Activated CD4-positive, alpha-beta memory T cell treated with anti-CD3 and anti-CD28 coated beads for 36 hours (primary cell): ENCODE measurements around the gene SPI1. TPM values are rescaled to one million over a fixed set of nuclear protein-coding genes. Genes with fewer than 3 reads are reported as not detected.

Source experiments
- CTCF ChIA-PET: fragments of 350-600 bp; sonication (Branson Sonifier 250); formaldehyde crosslinking; loops from one replicate; lab custom pipeline; 2021; ENCODE audit warnings: antibody characterized with exemption, inconsistent platforms; lab: Charles Lee
- POLR2A ChIA-PET: fragments of 350-600 bp; sonication (Branson Sonifier 250); formaldehyde crosslinking; loops from one replicate; lab custom pipeline; 2021; ENCODE audit warnings: antibody characterized with exemption; lab: Charles Lee
- DNase-seq: peaks from one replicate; pipeline ENCODE4 v3.0.0-alpha.2; 2020
- H3K27ac Mint-ChIP-seq: one replicate; pipeline ENCODE4 v1.8.0; 2021; ENCODE audit warnings: mixed read lengths
- H3K27me3 Mint-ChIP-seq: one replicate; pipeline ENCODE4 v1.8.0; 2021; ENCODE audit warnings: mixed read lengths
- H3K36me3 Mint-ChIP-seq: one replicate; pipeline ENCODE4 v1.8.0; 2021; ENCODE audit warnings: mixed read lengths
- H3K4me1 Mint-ChIP-seq: one replicate; pipeline ENCODE4 v1.8.0; 2021; ENCODE audit warnings: low read depth, mixed read lengths
- H3K4me3 Mint-ChIP-seq: one replicate; pipeline ENCODE4 v1.8.0; 2021; ENCODE audit warnings: mild to moderate bottlenecking, mixed read lengths
- H3K9me3 Mint-ChIP-seq: one replicate; pipeline ENCODE4 v1.8.0; 2021; ENCODE audit warnings: mixed read lengths
- intact Hi-C: fragments of 100-400 bp; cut with micrococcal nuclease; formaldehyde crosslinking; loops from one replicate; pipeline ENCODE4 v1.15.1; 2023
- total RNA-seq, 2 experiments: library from RNA; stranded (reverse); gene quantifications; one replicate each; pipeline ENCODE4 v1.2.3, GENCODE V29; 2021

Gene SPI1
- total RNA-seq, 2 experiments from 2014 or later, result not detected

GRCh38 chr11:47413351-47413750 lies 35.0 kb upstream of the SPI1 start:
- ChIA-PET CTCF (interaction anchor here (1.2 to 7.0 kb wide), 6 partner anchors 7 to 143 kb away, joined by 4 to 121 read pairs (median 13); partner anchors contain the start of gene PSMC3), POLR2A (no interaction called here)
- Mint-ChIP-seq H3K4me3 (no peak overlapping the region), H3K4me1 (peaks cover 6% of the 10 kb centered on the region), H3K27me3 (no peaks in the 10 kb centered on the region), H3K27ac (no peak overlapping the region), H3K9me3 (no peaks in the 10 kb centered on the region), H3K36me3 (peaks cover 9% of the 10 kb centered on the region)
- no peak for DNase-seq
- intact Hi-C loops, result no loop called here

GRCh38 chr11:47411884-47412746 lies 33.8 kb upstream of the SPI1 start:
- CTCF ChIA-PET, result interaction anchor here (0.6 to 7.0 kb wide), 30 partner anchors 8 to 436 kb away, joined by 3 to 121 read pairs (median 4); partner anchors contain the start of genes ACP2, NUP160, PSMC3 and RAPSN
- H3K4me3 Mint-ChIP-seq, result no peak overlapping the region
- no peaks in the 10 kb centered on the region for H3K9me3 Mint-ChIP-seq
- peak; percentile 70 for DNase-seq
- POLR2A ChIA-PET, result interaction anchor here (0.6 kb wide), 1 partner anchor 157 kb away, joined by 4 read pairs; no protein-coding TSS in a partner anchor
- H3K36me3 Mint-ChIP-seq, result no peaks in the 10 kb centered on the region
- no peaks in the 10 kb centered on the region for H3K27me3 Mint-ChIP-seq
- peaks cover 13% of the 10 kb centered on the region for H3K4me1 Mint-ChIP-seq
- intact Hi-C loops, result no loop called here
- no peak overlapping the region for H3K27ac Mint-ChIP-seq

- intact Hi-C loops, result no loop called here
- no peak overlapping the region for H3K4me3 Mint-ChIP-seq
- H3K27ac Mint-ChIP-seq, result no peak overlapping the region
- H3K9me3 Mint-ChIP-seq, result no peaks in the 10 kb centered on the region
- no peak for DNase-seq
- no peaks in the 10 kb centered on the region for H3K27me3 Mint-ChIP-seq
- CTCF ChIA-PET, result interaction anchor here (0.7 to 7.0 kb wide), 18 partner anchors 10 to 231 kb away, joined by 3 to 121 read pairs (median 4); partner anchors contain the start of genes ACP2, CELF1, PSMC3 and RAPSN
- POLR2A ChIA-PET, result interaction anchor here (1.1 to 2.4 kb wide), 3 partner anchors 16 to 196 kb away, joined by 3 to 7 read pairs (median 5); partner anchors contain the start of genes ACP2, DDB2 and PSMC3
- H3K36me3 Mint-ChIP-seq, result no peaks in the 10 kb centered on the region
- peaks cover 17% of the 10 kb centered on the region for H3K4me1 Mint-ChIP-seq
Measured at GRCh38 chr11:47410370-47411264, 32.3 kb upstream of the SPI1 start.

DNA sequence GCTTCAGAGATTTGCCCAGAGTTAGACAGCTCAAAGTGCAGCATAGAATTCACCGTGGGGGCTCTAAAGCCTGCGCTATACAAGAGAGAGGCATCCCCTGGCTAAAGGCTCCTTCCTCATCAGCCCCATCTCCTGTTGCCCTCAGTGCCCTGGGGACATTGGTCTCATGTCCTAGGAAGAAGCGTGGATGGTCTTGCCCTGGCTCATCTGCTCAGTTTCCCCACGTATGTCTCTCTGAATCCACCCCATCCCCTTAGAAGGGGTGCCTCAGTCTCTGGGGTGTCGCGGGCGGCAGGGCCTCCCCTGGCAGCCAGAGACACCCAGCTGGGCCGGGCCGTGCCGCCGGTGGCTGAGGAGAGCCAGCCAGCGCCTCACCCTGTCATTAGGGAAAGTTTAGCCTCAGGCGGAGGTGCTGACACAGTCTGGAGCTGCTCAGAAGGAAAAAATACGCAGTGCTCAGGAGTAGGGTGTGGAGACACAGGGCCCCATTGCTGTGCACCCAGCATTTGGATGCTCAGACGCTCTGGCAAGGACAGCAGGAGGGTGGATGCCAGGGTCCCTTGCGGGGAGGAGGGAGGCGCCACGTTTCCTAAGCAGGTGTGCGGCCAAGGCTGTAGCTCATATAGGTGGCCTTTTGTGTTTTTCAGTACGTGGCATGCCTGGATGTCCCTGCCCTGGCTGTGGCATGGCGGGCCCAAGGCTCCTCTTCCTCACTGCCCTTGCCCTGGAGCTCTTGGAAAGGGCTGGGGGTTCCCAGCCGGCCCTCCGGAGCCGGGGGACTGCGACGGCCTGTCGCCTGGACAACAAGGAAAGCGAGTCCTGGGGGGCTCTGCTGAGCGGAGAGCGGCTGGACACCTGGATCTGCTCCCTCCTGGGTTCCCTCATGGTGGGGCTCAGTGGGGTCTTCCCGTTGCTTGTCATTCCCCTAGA lies 31.4 kb upstream of the SPI1 start:
- peaks cover 17% of the 10 kb centered on the region for H3K4me1 Mint-ChIP-seq
- CTCF ChIA-PET, result interaction anchor here (0.8 to 7.0 kb wide), 10 partner anchors 9 to 444 kb away, joined by 3 to 121 read pairs (median 3); partner anchors contain the start of genes CELF1, PSMC3 and PTPMT1
- intact Hi-C loops, result loop anchor here (2.0 kb wide), 1 partner anchor 233 kb away; the partner anchor contains the start of gene ARFGAP2
- H3K27ac Mint-ChIP-seq, result peak overlapping the region; percentile 83
- no peaks in the 10 kb centered on the region for H3K27me3 Mint-ChIP-seq
- POLR2A ChIA-PET, result interaction anchor here (1.3 to 2.4 kb wide), 4 partner anchors 16 to 161 kb away, joined by 4 to 9 read pairs (median 6); partner anchors contain the start of genes ACP2 and PSMC3
- H3K36me3 Mint-ChIP-seq, result no peaks in the 10 kb centered on the region
- peak overlapping the region; percentile 82 for H3K4me3 Mint-ChIP-seq
- no peaks in the 10 kb centered on the region for H3K9me3 Mint-ChIP-seq
- no peak for DNase-seq

DNA sequence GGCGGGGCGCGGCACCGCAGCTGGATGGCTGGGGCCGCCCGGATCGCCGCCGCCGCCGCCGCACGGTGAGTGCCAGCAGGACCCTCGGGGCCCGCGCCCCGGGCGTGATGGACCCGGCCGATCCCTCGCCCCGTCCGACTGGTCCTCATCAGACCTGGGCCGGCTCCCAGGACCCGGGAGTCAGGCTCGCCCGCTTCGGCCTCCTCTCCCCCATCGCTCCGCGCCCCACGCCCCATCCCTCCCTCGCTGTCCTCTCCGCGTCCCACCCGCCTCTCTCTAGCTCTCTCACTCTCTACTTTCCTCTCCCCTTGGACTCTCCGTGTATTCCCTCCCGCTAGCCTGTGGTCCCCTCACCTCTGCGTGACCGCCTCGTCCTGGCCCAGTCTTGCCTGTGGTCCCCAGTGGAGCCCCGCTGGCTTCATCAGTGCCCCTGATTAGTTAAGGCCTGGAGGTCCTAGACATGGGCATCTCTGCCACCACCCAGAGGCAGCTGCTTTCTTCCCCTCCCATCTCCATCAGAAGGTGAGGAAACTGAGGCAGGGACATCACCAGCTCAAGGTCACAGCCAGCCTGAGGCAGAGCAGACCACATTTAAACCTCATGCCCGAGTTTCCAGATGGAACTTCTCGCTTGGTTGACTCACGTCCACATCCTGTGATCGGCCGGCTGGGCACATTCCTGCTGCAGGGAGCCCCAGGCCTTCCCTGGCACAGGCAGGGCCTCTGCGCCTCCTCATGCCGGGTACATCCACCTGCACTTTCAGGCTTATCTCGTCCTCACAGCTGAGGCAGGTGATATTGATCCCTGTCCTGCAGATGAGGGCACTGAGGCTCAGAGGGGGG lies 30.5 kb upstream of the SPI1 start:
- Mint-ChIP-seq H3K9me3 (no peaks in the 10 kb centered on the region), H3K27ac (peak overlapping the region; percentile 83), H3K36me3 (no peaks in the 10 kb centered on the region), H3K27me3 (no peaks in the 10 kb centered on the region), H3K4me3 (peak overlapping the region; percentile 82), H3K4me1 (peaks cover 17% of the 10 kb centered on the region)
- CTCF ChIA-PET, result interaction anchor here (0.9 to 7.0 kb wide), 8 partner anchors 15 to 445 kb away, joined by 3 to 121 read pairs (median 3); partner anchors contain the start of genes PSMC3 and PTPMT1
- POLR2A ChIA-PET, result interaction anchor here (1.3 to 2.4 kb wide), 4 partner anchors 17 to 194 kb away, joined by 3 to 9 read pairs (median 6); partner anchors contain the start of genes ACP2, DDB2 and PSMC3
- DNase-seq, result peak; percentile 32
- intact Hi-C loops, result loop anchor here (1.0 to 2.0 kb wide), 5 partner anchors 15 to 232 kb away; partner anchors contain the start of genes ARFGAP2 and PSMC3

GRCh38 chr11:47407746-47408590 lies 29.6 kb upstream of the SPI1 start, which contains the start of gene SLC39A13:
Gene SLC39A13, plus strand, starts transcription at chr11:47408590. Its CDS starts 1,505 bp downstream, at chr11:47410095.
- H3K36me3 Mint-ChIP-seq, result no peaks in the 10 kb centered on the region
- H3K27ac Mint-ChIP-seq, result peak within 1 kb of the TSS; percentile 95
- intact Hi-C loops, result loop anchor here (1.0 to 2.0 kb wide), 5 partner anchors 14 to 231 kb away; partner anchors contain the start of genes ARFGAP2 and PSMC3
- peak within 1 kb of the TSS; percentile 86 for H3K4me3 Mint-ChIP-seq
- H3K27me3 Mint-ChIP-seq, result no peaks in the 10 kb centered on the region
- CTCF ChIA-PET, result interaction anchor here (1.0 to 7.0 kb wide), 7 partner anchors 10 to 445 kb away, joined by 3 to 121 read pairs (median 3); partner anchors contain the start of gene PTPMT1
- H3K4me1 Mint-ChIP-seq, result peaks cover 17% of the 10 kb centered on the region
- POLR2A ChIA-PET, result interaction anchor here (0.5 to 2.4 kb wide), 4 partner anchors 18 to 193 kb away, joined by 3 to 9 read pairs (median 6); partner anchors contain the start of genes ACP2, DDB2 and PSMC3
- H3K9me3 Mint-ChIP-seq, result no peaks in the 10 kb centered on the region
- peak; percentile 95 for DNase-seq

GRCh38 chr11:47406896-47407745 lies 28.8 kb upstream of the SPI1 start:
- ChIA-PET CTCF (interaction anchor here (1.1 to 7.0 kb wide), 3 partner anchors 10 to 255 kb away, joined by 3 to 121 read pairs (median 3); no protein-coding TSS in a partner anchor), POLR2A (interaction anchor here (0.5 kb wide), 1 partner anchor 88 kb away, joined by 4 read pairs; no protein-coding TSS in a partner anchor)
- Mint-ChIP-seq H3K4me3 (peak overlapping the region; percentile 86), H3K4me1 (peaks cover 17% of the 10 kb centered on the region), H3K9me3 (no peaks in the 10 kb centered on the region), H3K27me3 (no peaks in the 10 kb centered on the region), H3K36me3 (no peaks in the 10 kb centered on the region), H3K27ac (peak overlapping the region; percentile 95)
- no peak for DNase-seq
- intact Hi-C loops, result no loop called here

DNA sequence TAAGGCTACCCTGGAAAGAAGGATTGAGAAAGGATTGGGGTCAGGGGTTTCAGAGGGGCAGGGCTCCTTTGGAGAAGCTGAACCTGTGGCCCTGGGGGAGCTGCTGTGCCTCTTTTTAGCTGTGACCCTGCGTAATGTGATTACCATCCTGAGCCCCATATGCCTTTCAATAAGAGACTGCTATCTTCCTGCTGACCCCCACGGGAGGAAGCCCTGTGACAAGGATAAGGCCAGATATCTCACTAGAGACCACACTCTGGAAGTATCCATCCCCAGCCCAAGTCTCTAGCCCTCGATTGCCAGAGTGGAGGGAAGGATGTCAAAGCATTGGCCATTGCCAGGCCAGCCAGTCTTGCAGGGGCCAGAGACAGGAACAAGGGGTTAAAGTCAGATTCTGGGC lies 25.2 kb upstream of the SPI1 start:
- POLR2A ChIA-PET, result no interaction called here
- intact Hi-C loops, result no loop called here
- DNase-seq, result no peak
- CTCF ChIA-PET, result interaction anchor here (1.5 to 6.6 kb wide), 2 partner anchors 9 to 30 kb away, joined by 8 to 43 read pairs; no protein-coding TSS in a partner anchor
- Mint-ChIP-seq H3K4me1 (peaks cover 19% of the 10 kb centered on the region), H3K4me3 (no peak overlapping the region), H3K36me3 (no peaks in the 10 kb centered on the region), H3K27ac (no peak overlapping the region), H3K9me3 (no peaks in the 10 kb centered on the region), H3K27me3 (no peaks in the 10 kb centered on the region)
